GM12872 (cell line): Measurements from ENCODE around the gene SLC26A9.

ENCODE experiments used
- TF ChIP-seq, protein P1 (sequence below): IDR thresholded peaks from 3 replicates; pipeline ENCODE4 v1.5.1; 2011; ENCODE audit warnings: low read depth, mild to moderate bottlenecking, low read length, moderate library complexity; ENCODE audit not compliant: insufficient read depth

The SLC26A9 gene

DNA sequence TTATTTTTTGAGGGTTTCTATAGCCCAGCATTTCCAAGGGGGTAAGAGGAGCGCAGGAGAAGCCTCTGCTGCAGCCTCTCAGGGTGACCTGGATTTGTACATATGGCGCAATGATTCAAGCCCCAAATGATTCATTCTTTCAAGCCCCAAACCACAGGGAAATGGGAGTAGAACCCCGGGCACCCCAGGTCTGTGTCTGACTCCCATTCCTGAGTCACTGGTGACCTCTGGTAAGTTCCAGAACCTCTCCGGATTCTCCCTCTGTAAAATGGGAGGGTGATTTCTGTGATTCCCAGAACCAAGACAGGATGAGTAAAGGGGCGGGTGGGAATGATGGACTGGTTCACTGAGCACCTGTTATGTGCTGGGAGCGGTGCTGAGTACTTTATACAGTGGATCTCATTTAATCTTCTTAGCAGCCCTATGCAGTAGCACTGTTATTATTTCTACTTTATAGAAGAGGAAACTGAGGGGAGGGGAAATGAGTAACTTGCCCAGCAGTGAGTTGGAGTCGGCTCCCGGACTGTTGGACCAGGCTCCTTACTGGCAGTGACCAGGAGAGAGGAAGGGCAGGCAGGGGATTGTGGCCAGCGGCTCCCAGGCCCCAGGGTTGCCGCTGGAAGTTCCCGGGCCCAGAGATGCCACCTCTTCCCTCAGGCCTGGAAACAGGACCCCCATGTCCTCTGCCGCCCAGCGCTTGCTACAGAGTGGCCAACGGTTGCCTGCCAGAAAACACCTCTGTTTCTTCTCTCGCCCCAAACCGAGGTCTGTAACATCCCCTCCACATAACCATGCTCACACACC lies 20.3 kb upstream of the SLC26A9 start:
- TF ChIP-seq, protein P1, sequence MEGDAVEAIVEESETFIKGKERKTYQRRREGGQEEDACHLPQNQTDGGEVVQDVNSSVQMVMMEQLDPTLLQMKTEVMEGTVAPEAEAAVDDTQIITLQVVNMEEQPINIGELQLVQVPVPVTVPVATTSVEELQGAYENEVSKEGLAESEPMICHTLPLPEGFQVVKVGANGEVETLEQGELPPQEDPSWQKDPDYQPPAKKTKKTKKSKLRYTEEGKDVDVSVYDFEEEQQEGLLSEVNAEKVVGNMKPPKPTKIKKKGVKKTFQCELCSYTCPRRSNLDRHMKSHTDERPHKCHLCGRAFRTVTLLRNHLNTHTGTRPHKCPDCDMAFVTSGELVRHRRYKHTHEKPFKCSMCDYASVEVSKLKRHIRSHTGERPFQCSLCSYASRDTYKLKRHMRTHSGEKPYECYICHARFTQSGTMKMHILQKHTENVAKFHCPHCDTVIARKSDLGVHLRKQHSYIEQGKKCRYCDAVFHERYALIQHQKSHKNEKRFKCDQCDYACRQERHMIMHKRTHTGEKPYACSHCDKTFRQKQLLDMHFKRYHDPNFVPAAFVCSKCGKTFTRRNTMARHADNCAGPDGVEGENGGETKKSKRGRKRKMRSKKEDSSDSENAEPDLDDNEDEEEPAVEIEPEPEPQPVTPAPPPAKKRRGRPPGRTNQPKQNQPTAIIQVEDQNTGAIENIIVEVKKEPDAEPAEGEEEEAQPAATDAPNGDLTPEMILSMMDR: no peak

- TF ChIP-seq, protein P1: no peak
Measured at GRCh38 chr1:205962821-205963221, 19.6 kb upstream of the SLC26A9 start.

DNA sequence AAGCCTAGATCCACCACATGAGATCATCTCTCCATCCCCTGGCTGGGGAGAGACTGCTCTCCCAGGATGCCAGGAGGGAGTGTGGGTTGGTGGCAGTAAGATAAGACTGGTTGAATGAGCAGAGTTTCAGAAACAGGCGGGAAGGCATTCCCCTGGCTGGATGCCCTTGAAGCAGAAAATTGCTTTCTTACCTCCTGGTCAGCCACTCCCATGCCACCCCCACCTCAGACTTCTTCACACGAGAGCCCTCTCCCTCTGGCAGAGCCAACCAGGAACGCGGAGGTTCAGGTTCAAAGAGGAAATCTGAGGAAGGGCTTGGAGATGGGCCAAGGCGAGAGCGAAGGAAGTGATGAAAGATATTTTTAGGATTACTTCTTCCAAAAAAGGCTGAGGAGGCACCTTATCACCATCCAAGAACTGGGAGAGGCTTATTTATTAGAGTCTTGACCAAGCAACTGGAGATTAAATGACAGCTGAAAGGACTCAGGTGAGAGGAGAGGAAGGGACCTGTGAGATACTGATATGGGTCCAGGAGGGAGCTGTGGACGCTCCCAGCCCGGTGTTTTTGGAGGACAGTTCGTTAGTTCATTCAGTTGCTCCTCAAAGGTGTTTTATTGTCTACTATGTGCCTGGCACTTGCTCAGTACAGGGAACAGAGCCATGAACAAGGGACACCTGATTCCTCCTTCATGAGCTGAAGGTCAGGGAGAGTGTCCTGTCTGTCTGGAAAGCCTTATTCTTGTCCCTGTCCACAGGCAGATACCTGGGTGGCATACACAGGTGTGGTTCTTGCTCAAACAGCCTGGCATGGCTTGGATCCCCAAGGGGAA lies 18.9 kb upstream of the SLC26A9 start:
- TF ChIP-seq, protein P1: no peak

- TF ChIP-seq, protein P1: no peak
Measured at GRCh38 chr1:205961405-205961804, 18.1 kb upstream of the SLC26A9 start.

DNA sequence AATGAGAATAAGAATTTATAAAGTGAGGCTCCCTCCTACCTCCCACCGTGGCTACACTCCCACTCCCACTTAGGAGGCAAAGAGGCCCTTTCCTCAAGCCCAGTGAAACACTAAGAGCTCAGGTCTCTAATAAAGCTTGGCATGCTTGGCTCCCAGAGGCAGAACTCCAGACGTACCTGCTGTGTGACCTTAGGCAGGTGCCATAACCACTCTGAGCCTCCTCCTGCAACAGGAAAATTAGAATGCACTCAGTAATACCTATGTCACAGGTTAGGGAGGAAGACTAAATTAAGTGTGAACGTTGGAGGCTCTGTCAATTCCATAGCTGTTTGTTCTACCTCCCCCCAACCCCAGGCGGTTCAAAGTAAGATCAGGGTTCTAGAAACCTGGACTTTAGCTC lies 16.5 kb upstream of the SLC26A9 start:
- TF ChIP-seq, protein P1: no peak

DNA sequence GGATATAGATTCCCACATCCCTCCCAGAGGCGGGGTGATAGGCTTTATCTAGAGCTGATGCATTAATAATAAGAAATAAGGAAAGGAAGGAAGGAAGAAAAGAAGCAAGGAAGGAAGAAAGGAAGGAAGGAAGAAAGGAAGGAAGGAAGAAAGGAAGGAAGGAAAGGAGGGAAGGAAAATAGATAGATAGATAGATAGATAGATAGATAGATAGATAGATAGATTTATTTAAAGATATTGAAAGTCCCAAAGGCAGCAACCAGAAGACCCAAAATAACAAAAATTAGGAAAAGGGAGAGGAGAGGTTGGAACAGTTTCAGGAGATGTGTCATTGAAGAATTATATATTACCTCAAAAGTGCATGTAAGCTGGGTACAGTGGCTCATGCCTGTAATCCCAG lies 12.2 kb upstream of the SLC26A9 start:
- TF ChIP-seq, protein P1: no peak

DNA sequence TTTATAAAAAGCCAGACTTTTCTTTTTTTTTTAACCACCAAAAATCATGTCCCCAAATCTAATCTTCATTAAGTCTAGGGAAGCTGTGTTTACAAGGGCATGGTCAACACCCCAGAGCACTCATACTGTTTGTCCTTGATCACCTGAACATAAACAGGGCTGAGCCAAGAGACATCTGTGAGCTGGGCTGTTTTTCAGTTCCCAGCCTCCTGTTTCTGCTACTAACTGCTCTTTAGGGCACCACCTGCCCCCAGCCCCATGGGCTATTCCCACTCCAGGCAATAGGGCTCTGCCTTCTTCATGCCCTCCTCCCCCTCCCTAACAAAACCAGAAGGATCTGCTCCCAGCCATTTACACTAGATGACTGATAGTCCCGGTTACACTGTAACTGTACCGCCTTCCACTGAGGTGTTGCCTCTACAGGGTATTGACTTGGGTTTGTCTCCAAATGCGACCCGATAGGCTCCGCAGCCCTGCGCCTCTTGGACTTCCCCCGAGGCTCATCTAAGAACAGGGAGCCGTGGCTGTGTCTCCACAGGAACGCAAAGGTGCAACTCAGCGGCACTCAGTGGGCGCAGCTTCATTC lies 11.7 kb upstream of the SLC26A9 start:
- TF ChIP-seq, protein P1: no peak
